Right lobe of liver (tissue), 6 donors: ENCODE data around the gene FIGLA. TPM values are rescaled to one million over a fixed set of nuclear protein-coding genes. Genes with fewer than 3 reads are reported as not detected.
A peak's percentile ranks its signal among the peaks of the same experiment; 100 is the strongest.

Source experiments
- ATAC-seq, 4 donors: fragments of 200-7000 bp; cut with Tn5 transposase; one replicate each; pipeline ENCODE4 v1.9.1; 2020; ENCODE audit warnings: mild to moderate bottlenecking in 4 of 4, moderate library complexity in 4 of 4
- DNase-seq, 3 donors: peaks; one replicate each; pipeline ENCODE4 v3.0.0-alpha.2; 2020
- H3K27ac ChIP-seq, 3 donors: fragments of 200-600 bp; one replicate each; pipeline ENCODE4 v1.8.0; 2022
- H3K27me3 ChIP-seq, 2 donors: fragments of 200-600 bp; one replicate each; pipeline ENCODE4 v1.8.0; 2022
- H3K36me3 ChIP-seq, 4 donors: fragments of 200-600 bp; sonication (generic) in 1 of 4; one replicate each; pipeline versions ENCODE4 v1.5.1 to v1.8.0; 2017 to 2022; ENCODE audit warnings: control low read depth in 1 of 4
- H3K4me1 ChIP-seq, 4 donors: fragments of 200-600 bp; sonication (generic) in 1 of 4; one replicate each; pipeline versions ENCODE4 v1.5.1 to v1.8.0; 2017 to 2022; ENCODE audit warnings: control low read depth in 1 of 4
- H3K4me3 ChIP-seq, 3 donors: fragments of 200-600 bp; one replicate each; pipeline ENCODE4 v1.8.0; 2022
- H3K9me3 ChIP-seq, 4 donors: fragments of 200-600 bp; sonication (generic) in 1 of 4; one replicate each; pipeline versions ENCODE4 v1.5.1 to v1.8.0; 2017 to 2022; ENCODE audit warnings: control low read depth in 1 of 4
- CTCF ChIP-seq, 4 donors: fragments of 200-600 bp in 3 of 4; fragments of 450-650 bp in 1 of 4; IDR thresholded peaks; one replicate each; pipeline versions ENCODE4 v1.5.1 to v1.8.0; 2016 to 2022; ENCODE audit warnings: antibody characterized with exemption in 4 of 4, mild to moderate bottlenecking in 2 of 4
- POLR2A ChIP-seq: fragments of 450-650 bp; IDR thresholded peaks from one replicate; pipeline ENCODE4 v1.6.1; 2017; ENCODE audit warnings: antibody characterized with exemption, mild to moderate bottlenecking
- WGBS: methylation state at CpG from one replicate; pipeline ENCODE4 v1.1.6; 2018; ENCODE audit warnings: low coverage, low lambda C conversion rate; ENCODE audit not compliant: insufficient coverage; ENCODE audit errors: missing lambda C conversion rate; 5-methylcytosine and 5-hydroxymethylcytosine counted together
- intact Hi-C, 2 donors: fragments of 100-400 bp; cut with DNase I; formaldehyde crosslinking; loops; one replicate each; pipeline versions ENCODE4 v1.11.2 to v1.14.1; 2022
- total RNA-seq, 6 experiments: library from RNA; depleted of rRNA in 2 of 6; stranded (reverse); fragments of >200 nt in 2 of 6; fragmentation: NEBNext Ultra II Directional in 3 of 6; extraction: Animal tissue kit (Norgen Biotek cat#: 25700) in 3 of 6; gene quantifications; one replicate each; pipeline versions ENCODE4 v1.1.0 to v1.2.4, GENCODE V29; 2016 to 2023
- donor health status: DM: no; HTN: yes; CAD: no.
- donor health status: DM: no; HTN: no; CAD: no.
- donor health status: DM: no; HTN: no; CAD: no.
- donor health status: DM: no; HTN: yes; CAD: no.
- donor health status: DM: no; HTN: yes; CAD: no.

FIGLA gene
- total RNA-seq, 6 experiments from 2014 or later = not detected

DNA sequence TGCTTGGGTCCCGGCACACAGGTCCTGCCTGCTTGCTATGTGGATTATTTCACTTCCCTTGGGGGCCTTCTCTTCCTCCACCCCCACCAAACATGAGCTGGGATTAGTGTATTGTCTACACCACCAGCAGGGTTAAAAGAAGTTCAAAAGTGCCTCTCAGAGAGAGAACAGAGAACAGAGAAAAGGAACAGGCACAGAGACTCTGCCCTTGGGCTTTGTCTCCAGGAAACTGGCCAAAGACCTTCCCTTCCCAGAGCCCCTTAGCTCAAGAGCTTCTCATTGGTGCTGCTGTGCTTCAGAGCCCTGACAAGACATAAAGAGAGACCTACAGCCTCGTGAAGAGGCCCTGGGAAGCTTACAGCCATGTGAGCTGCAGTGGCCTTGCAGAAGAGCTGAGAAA lies 7.1 kb upstream of the FIGLA start:
- no peaks in the 10 kb centered on the region for H3K36me3 ChIP-seq
- H3K27me3 ChIP-seq = no peaks in the 10 kb centered on the region
- H3K27ac ChIP-seq = no peak overlapping the region
- 80% methylated on average over 1 of the region's 2 CpGs for WGBS
- no peaks in the 10 kb centered on the region for H3K9me3 ChIP-seq
- ATAC-seq = peak; percentile 35 to 69 (median 50)
- DNase-seq = no peak
- intact Hi-C loops = no loop called here
- TF ChIP-seq CTCF (IDR thresholded peaks at IDR 0.05) (no peak), POLR2A (no peak)
- no peaks in the 10 kb centered on the region for H3K4me1 ChIP-seq
- H3K4me3 ChIP-seq = no peak overlapping the region

GRCh38 chr2:70796262-70796661 lies 5.8 kb upstream of the FIGLA start:
- no peaks in the 10 kb centered on the region for H3K4me1 ChIP-seq
- no peaks in the 10 kb centered on the region for H3K9me3 ChIP-seq
- no peaks in the 10 kb centered on the region for H3K27me3 ChIP-seq
- intact Hi-C loops = no loop called here
- DNase-seq (no peak), ATAC-seq (no peak)
- no peak overlapping the region for H3K27ac ChIP-seq
- H3K36me3 ChIP-seq = no peaks in the 10 kb centered on the region
- TF ChIP-seq POLR2A = no peak
- no peak for TF ChIP-seq CTCF (IDR thresholded peaks at IDR 0.05)
- no peak overlapping the region for H3K4me3 ChIP-seq
- no CpG with 5 or more reads among the region's 1 CpG for WGBS

- Histone ChIP-seq H3K4me1 (peaks cover 0 to 3% (median 0%) of the 10 kb centered on the region in 4 donors), H3K36me3 (no peaks in the 10 kb centered on the region), H3K4me3 (no peak overlapping the region), H3K27me3 (peaks cover 0 to 3% of the 10 kb centered on the region in 2 donors), H3K27ac (no peak overlapping the region), H3K9me3 (no peaks in the 10 kb centered on the region)
- TF ChIP-seq POLR2A (no peak), CTCF (IDR thresholded peaks at IDR 0.05) (no peak)
- no peak for ATAC-seq
- 52% methylated on average over 4 of the region's 4 CpGs for WGBS
- intact Hi-C loops = no loop called here
- no peak for DNase-seq
These were observed 4.9 kb upstream of the FIGLA start for GRCh38 chr2:70795164-70795995.

DNA sequence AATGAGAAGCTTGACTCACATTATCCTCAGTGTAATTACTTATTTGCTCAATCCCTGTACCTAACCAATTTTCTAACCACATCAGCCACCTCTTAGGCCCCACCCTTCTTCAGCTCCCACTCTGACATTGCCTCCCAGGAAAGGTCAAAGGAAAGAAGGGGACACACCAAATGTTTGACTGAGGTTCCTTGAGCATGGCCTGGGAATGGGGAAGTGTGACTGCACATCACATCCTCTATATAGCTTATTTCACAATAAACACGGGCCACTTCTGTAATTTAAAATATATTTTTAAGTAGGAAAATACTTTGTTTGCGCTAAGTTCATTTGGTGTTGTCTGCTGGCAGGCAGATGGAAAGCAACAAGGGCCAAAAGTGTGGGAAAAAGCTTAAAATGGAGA lies 3.0 kb upstream of the FIGLA start:
- DNase-seq = no peak
- TF ChIP-seq CTCF (IDR thresholded peaks at IDR 0.05) (no peak), POLR2A (no peak)
- peak in 2 of 4 donors; percentile 17 to 22 for ATAC-seq
- WGBS = 41% methylated on average over 2 of the region's 2 CpGs
- intact Hi-C loops = no loop called here
- H3K4me1 ChIP-seq = peaks cover 0 to 13% (median 0%) of the 10 kb centered on the region in 4 donors
- H3K4me3 ChIP-seq = no peak overlapping the region
- no peaks in the 10 kb centered on the region for H3K9me3 ChIP-seq
- H3K27me3 ChIP-seq = peaks cover 0 to 10% of the 10 kb centered on the region in 2 donors
- H3K27ac ChIP-seq = no peak overlapping the region
- H3K36me3 ChIP-seq = no peaks in the 10 kb centered on the region
